SK-N-SH treated with all-trans-retinoic acid at 6 μM for 48 hours (cell line): ENCODE results near the gene INSR.

ENCODE experiments used
- ATAC-seq: fragments of 200-7000 bp; cut with Tn5 transposase; 3 replicates; pipeline ENCODE4 v1.9.1; 2020; ENCODE audit warnings: mild to moderate bottlenecking, moderate library complexity
- ARNTL ChIP-seq: fragments of 450-650 bp; formaldehyde crosslinking; IDR thresholded peaks from 2 replicates; pipeline ENCODE4 v1.5.0; 2020; ENCODE audit warnings: low read depth, mild to moderate bottlenecking, moderate library complexity, borderline replicate concordance
- BACH2 ChIP-seq: fragments of 250-450 bp; sonication (Bioruptor Pico); IDR thresholded peaks from 2 replicates; pipeline ENCODE4 v1.9.0; 2021; ENCODE audit warnings: mild to moderate bottlenecking, borderline replicate concordance
- GLIS3 ChIP-seq: fragments of 250-450 bp; sonication (Bioruptor Pico); IDR thresholded peaks from 2 replicates; pipeline ENCODE4 v1.5.0; 2020; ENCODE audit warnings: mild to moderate bottlenecking, moderate library complexity
- ISL1 ChIP-seq: fragments of 250-450 bp; sonication (Bioruptor Pico); IDR thresholded peaks from 2 replicates; pipeline ENCODE4 v2.1.2; 2022; ENCODE audit warnings: mild to moderate bottlenecking, moderate library complexity
- OSR1 ChIP-seq: fragments of 250-450 bp; sonication (Bioruptor Pico); IDR thresholded peaks from 2 replicates; pipeline ENCODE4 v1.8.0; 2022; ENCODE audit warnings: moderate library complexity, mild to moderate bottlenecking, inconsistent platforms
- PPARA ChIP-seq: fragments of 250-450 bp; sonication (Bioruptor Pico); IDR thresholded peaks from 2 replicates; pipeline ENCODE4 v1.5.0; 2020; ENCODE audit warnings: mild to moderate bottlenecking, borderline replicate concordance
- SNAI2 ChIP-seq: fragments of 250-450 bp; sonication (Bioruptor Pico); IDR thresholded peaks from 2 replicates; pipeline ENCODE4 v1.5.0; 2020; ENCODE audit warnings: mild to moderate bottlenecking, moderate library complexity
- TCF4 ChIP-seq: fragments of 250-450 bp; sonication (Bioruptor Pico); IDR thresholded peaks from 2 replicates; pipeline ENCODE4 v1.8.0; 2021; ENCODE audit warnings: mild to moderate bottlenecking, moderate library complexity, borderline replicate concordance
- ZFP3 ChIP-seq: fragments of 250-450 bp; sonication (Bioruptor Pico); IDR thresholded peaks from 2 replicates; pipeline ENCODE4 v1.5.0; 2020; ENCODE audit warnings: mild to moderate bottlenecking, moderate library complexity
- ZNF565 ChIP-seq: fragments of 450-650 bp; formaldehyde crosslinking; conservative IDR thresholded peaks from 2 replicates; pipeline ENCODE4 v1.5.0; 2020; ENCODE audit warnings: low read depth, mild to moderate bottlenecking, moderate library complexity
- ZNF70 ChIP-seq: fragments of 450-650 bp; formaldehyde crosslinking; IDR thresholded peaks from 2 replicates; pipeline ENCODE4 v1.5.0; 2020; ENCODE audit warnings: mild to moderate bottlenecking, moderate library complexity
- ZNF8 ChIP-seq: fragments of 450-650 bp; formaldehyde crosslinking; IDR thresholded peaks from 2 replicates; pipeline ENCODE4 v1.5.0; 2020; ENCODE audit warnings: mild to moderate bottlenecking, moderate library complexity
- TF ChIP-seq, protein P1 (sequence below): fragments of 250-450 bp; sonication (Bioruptor Pico); IDR thresholded peaks from 2 replicates; pipeline ENCODE4 v1.8.0; 2020; ENCODE audit warnings: mild to moderate bottlenecking, moderate library complexity, borderline replicate concordance
- TF ChIP-seq, protein P2 (sequence below): fragments of 250-450 bp; sonication (Bioruptor Pico); IDR thresholded peaks from 2 replicates; pipeline ENCODE4 v1.5.1; 2021; ENCODE audit warnings: mild to moderate bottlenecking, moderate library complexity
- TF ChIP-seq, protein P3 (sequence below): fragments of 250-450 bp; sonication (Bioruptor Pico); IDR thresholded peaks from 2 replicates; pipeline ENCODE4 v1.5.0; 2020; ENCODE audit warnings: mild to moderate bottlenecking, moderate library complexity
- TF ChIP-seq, protein P4 (sequence below): fragments of 250-450 bp; sonication (Bioruptor Pico); IDR thresholded peaks from 2 replicates; pipeline ENCODE4 v1.8.0; 2021; ENCODE audit warnings: low read depth, mild to moderate bottlenecking, moderate library complexity, borderline replicate concordance

Gene INSR

DNA sequence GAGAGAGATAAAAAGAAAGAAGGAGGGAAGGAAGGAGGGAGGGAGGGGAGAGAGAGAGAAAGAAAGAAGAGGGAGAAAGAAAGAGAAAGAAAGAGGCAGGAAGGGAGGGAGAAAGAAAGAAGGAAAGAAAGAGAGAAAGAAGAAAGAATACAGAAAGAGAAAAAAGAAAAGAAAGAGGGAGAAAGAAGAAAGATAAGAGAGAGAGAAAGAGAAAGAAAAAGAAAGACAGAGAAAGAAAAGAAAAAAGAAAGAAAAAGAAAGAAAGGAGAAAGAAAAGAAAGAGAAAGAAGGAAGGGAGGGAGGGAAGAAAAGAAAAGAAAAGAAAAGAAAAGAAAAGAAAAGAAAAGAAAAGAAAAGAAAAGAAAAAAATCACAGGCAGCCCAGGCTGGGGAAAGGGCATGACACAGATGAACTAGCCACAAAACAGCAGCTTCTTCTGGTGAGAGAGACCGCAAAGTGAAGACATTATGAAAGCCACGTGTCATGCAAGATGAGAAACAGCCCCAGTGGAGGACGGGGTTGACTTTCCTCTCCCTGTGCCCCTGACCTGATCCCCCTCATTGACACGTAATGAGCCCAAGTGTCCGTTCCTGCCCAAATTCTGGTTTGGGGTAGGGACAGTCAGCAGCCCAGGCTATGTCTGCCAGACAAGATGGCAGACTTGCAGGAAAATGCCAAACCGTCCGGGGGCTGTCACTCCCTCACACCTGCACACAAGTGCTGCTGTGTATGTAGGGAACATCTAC is 102.1 kb downstream of the INSR start:
- ATAC-seq, result no peak
- TF ChIP-seq ZNF8 (CRISPR knock-in tag) (no peak), PPARA (CRISPR knock-in tag) (no peak), ZNF565 (no peak), ZFP3 (CRISPR knock-in tag) (no peak), ARNTL (no peak), ISL1 (CRISPR knock-in tag) (no peak), OSR1 (CRISPR knock-in tag) (no peak), BACH2 (CRISPR knock-in tag) (no peak), TCF4 (CRISPR knock-in tag) (no peak), GLIS3 (no peak)
- TF ChIP-seq, protein P1, sequence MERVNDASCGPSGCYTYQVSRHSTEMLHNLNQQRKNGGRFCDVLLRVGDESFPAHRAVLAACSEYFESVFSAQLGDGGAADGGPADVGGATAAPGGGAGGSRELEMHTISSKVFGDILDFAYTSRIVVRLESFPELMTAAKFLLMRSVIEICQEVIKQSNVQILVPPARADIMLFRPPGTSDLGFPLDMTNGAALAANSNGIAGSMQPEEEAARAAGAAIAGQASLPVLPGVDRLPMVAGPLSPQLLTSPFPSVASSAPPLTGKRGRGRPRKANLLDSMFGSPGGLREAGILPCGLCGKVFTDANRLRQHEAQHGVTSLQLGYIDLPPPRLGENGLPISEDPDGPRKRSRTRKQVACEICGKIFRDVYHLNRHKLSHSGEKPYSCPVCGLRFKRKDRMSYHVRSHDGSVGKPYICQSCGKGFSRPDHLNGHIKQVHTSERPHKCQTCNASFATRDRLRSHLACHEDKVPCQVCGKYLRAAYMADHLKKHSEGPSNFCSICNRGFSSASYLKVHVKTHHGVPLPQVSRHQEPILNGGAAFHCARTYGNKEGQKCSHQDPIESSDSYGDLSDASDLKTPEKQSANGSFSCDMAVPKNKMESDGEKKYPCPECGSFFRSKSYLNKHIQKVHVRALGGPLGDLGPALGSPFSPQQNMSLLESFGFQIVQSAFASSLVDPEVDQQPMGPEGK, result no peak
- TF ChIP-seq, protein P2, sequence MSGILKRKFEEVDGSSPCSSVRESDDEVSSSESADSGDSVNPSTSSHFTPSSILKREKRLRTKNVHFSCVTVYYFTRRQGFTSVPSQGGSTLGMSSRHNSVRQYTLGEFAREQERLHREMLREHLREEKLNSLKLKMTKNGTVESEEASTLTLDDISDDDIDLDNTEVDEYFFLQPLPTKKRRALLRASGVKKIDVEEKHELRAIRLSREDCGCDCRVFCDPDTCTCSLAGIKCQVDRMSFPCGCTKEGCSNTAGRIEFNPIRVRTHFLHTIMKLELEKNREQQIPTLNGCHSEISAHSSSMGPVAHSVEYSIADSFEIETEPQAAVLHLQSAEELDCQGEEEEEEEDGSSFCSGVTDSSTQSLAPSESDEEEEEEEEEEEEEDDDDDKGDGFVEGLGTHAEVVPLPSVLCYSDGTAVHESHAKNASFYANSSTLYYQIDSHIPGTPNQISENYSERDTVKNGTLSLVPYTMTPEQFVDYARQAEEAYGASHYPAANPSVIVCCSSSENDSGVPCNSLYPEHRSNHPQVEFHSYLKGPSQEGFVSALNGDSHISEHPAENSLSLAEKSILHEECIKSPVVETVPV, result no peak

DNA sequence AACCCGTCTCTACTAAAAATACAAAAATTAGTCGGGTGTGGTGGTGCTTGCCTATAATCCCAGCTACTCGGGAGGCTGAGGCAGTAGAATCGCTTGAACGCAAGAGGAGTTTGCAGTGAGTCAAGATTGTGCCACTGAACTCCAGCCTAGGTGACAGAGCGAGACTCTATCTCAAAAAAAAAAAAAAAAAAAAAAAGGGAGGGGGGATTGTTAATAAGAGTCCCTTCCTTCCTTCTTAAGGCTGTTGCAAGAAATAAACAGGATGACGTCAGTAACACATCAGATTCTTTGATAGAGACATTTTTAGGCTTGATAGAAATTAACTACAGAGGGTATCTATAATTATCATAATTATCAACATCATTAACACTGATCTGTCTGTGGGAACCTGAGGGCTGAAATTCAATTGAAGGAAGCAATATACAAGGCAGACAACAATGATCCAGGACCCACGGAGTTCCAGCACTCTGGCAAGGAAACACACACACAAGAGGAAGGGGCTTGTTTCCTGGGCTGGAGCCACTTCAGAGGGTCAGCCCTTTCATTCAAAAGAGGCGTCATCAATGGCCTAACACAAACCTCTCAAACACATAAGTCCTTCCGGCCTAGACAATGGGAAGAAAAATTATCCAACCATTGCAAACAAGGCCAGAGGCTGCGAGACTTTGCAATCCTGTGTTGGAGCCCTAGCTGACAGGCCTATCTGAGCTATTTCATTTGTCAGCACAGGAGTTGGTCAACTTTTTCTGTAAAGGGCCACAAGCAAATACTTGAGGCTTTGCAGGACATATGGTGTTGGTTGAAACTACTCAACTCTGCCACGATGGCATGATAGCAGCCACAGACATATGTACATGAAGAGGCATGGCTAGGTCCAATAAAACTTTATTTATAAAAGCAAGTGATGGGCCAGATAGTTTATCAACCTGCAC is 105.2 kb downstream of the INSR start:
- ATAC-seq, result no peak
- TF ChIP-seq, protein P3, sequence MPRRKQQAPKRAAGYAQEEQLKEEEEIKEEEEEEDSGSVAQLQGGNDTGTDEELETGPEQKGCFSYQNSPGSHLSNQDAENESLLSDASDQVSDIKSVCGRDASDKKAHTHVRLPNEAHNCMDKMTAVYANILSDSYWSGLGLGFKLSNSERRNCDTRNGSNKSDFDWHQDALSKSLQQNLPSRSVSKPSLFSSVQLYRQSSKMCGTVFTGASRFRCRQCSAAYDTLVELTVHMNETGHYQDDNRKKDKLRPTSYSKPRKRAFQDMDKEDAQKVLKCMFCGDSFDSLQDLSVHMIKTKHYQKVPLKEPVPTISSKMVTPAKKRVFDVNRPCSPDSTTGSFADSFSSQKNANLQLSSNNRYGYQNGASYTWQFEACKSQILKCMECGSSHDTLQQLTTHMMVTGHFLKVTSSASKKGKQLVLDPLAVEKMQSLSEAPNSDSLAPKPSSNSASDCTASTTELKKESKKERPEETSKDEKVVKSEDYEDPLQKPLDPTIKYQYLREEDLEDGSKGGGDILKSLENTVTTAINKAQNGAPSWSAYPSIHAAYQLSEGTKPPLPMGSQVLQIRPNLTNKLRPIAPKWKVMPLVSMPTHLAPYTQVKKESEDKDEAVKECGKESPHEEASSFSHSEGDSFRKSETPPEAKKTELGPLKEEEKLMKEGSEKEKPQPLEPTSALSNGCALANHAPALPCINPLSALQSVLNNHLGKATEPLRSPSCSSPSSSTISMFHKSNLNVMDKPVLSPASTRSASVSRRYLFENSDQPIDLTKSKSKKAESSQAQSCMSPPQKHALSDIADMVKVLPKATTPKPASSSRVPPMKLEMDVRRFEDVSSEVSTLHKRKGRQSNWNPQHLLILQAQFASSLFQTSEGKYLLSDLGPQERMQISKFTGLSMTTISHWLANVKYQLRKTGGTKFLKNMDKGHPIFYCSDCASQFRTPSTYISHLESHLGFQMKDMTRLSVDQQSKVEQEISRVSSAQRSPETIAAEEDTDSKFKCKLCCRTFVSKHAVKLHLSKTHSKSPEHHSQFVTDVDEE (CRISPR knock-in tag), result no peak
- TF ChIP-seq, all 23 proteins: peak for 0

DNA sequence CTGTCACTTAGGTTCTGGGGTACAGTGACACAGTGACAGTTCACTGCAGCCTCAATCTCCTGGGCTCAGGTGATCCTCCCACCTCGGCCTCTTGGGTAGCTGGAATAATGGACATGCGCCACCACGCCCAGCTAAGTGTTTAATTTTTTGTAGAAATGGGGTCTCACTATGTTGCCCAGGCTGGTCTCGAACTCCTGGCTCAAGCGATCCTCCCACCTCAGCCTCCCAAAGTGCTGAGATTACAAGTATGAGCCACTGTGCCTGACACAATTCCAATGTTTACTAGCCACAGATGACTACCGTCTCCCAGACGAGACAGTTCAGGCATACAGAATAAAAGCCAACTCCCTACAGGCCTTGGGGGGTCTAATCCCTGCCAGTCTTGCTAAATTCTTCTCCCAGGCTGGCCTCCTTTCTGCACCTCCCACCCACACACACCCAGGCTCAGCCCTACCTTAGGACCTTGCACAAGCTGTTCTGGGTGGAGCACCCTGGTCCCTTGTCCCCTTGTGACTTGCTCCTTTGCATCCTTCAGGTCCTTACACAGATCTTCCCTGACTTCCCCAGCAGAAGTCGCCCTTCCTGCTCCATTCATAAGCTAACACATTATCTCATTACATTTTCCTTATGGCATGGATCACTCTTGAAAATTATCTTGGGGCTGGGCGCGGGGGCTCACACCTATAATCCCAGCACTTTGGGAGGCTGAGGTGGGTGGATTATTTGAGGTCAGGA is 106.4 kb downstream of the INSR start:
- TF ChIP-seq, protein P4, sequence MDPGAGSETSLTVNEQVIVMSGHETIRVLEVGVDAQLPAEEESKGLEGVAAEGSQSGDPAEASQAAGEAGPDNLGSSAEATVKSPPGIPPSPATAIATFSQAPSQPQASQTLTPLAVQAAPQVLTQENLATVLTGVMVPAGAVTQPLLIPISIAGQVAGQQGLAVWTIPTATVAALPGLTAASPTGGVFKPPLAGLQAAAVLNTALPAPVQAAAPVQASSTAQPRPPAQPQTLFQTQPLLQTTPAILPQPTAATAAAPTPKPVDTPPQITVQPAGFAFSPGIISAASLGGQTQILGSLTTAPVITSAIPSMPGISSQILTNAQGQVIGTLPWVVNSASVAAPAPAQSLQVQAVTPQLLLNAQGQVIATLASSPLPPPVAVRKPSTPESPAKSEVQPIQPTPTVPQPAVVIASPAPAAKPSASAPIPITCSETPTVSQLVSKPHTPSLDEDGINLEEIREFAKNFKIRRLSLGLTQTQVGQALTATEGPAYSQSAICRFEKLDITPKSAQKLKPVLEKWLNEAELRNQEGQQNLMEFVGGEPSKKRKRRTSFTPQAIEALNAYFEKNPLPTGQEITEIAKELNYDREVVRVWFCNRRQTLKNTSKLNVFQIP, result no peak
- no peak for TF ChIP-seq ZFP3 (CRISPR knock-in tag)

DNA sequence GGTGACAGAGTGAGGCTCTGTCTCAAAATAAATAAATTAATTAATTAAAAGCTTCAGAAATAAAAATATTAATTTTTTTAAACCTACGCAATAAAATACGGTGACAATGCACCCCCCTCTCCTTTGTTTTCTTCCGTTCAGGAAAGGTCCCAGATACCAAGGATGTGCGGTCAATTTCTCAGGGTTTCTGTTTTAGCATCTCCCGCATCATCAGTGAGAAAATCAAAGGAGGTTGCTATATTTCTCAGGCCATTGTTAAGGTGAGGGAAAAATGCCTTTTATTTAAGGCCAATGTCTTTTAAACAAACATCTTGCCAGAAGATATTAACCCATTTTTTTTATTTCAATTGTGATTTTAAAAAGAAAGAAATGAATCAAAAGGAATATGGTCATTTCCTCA is 111.7 kb downstream of the INSR start:
- TF ChIP-seq OSR1 (CRISPR knock-in tag) (no peak), SNAI2 (no peak), ZFP3 (CRISPR knock-in tag) (no peak), ZNF70 (CRISPR knock-in tag) (no peak), ARNTL (no peak), TCF4 (CRISPR knock-in tag) (no peak)
- TF ChIP-seq, protein P2, result no peak
- TF ChIP-seq, protein P4, result no peak
- no peak for ATAC-seq

More for the DNA sequence above, 106.4 kb downstream of the INSR start:
- ATAC-seq, result no peak
